ENCODE measurements around the gene RNASEL. TPM values are rescaled to one million over a fixed set of nuclear protein-coding genes. Genes with fewer than 3 reads are reported as not detected.

RNASEL gene
- total and polyA plus RNA-seq, 2 experiments from 2014 or later: 0.37 to 0.94 TPM

- H3K27me3 Mint-ChIP-seq (ENCODE audit: insufficient read depth, low read depth, poor library complexity): no peaks in the 10 kb centered on the region
- Histone ChIP-seq H3K4me3 (no peak overlapping the region), H3K4me1 (ENCODE audit: insufficient read depth) (no peaks in the 10 kb centered on the region)
Measured at GRCh38 chr1:182525342-182525741, 63.7 kb downstream of the RNASEL start.

More at GRCh38 chr1:182525342-182525741, 63.7 kb downstream of the RNASEL start:
- H4K20me1 ChIP-seq (replicated peaks; ENCODE audit: insufficient read depth): no peaks in the 10 kb centered on the region
- no peaks in the 10 kb centered on the region for H3F3A ChIP-seq (replicated peaks; ENCODE audit: low read depth)
- no peaks in the 10 kb centered on the region for H3K27me3 ChIP-seq (ENCODE audit: insufficient read depth)
- H3K79me2 ChIP-seq (replicated peaks; ENCODE audit: insufficient read depth): no peaks in the 10 kb centered on the region
- Mint-ChIP-seq H3K4me3 (no peak overlapping the region), H3K27ac (no peak overlapping the region), H3K36me3 (ENCODE audit: low read depth) (no peaks in the 10 kb centered on the region), H3K9me3 (peaks cover 4% of the 10 kb centered on the region; the same call in 2 of the 3 replicates), H3K4me1 (no peaks in the 10 kb centered on the region)
- TF ChIP-seq EZH2phosphoT487 (IDR thresholded peaks at IDR 0.05; ENCODE audit: unreplicated experiment) (no peak), NANOG (IDR thresholded peaks at IDR 0.05; ENCODE audit: borderline replicate concordance) (no peak), POLR2AphosphoS5 (IDR thresholded peaks at IDR 0.05; ENCODE audit: low read depth) (no peak), ZNF114 (CRISPR knock-in tag; IDR thresholded peaks at IDR 0.05) (no peak), EZH2 (IDR thresholded peaks at IDR 0.05; ENCODE audit: low read depth, unreplicated experiment) (no peak), REST (IDR thresholded peaks at IDR 0.05; ENCODE audit: unreplicated experiment) (no peak), STAT1 (IDR thresholded peaks at IDR 0.05; ENCODE audit: unreplicated experiment) (no peak), CREB1 (CRISPR knock-in tag; IDR thresholded peaks at IDR 0.05; ENCODE audit: low read depth) (no peak), ETS1 (IDR thresholded peaks at IDR 0.05) (no peak), CTCF (conservative IDR thresholded peaks at IDR 0.05; ENCODE audit: low read depth in 2 of 2) (no peak), ZNF331 (CRISPR knock-in tag; IDR thresholded peaks at IDR 0.05; ENCODE audit: low read depth) (no peak), ZNF462 (CRISPR knock-in tag; IDR thresholded peaks at IDR 0.05) (no peak), JUNB (IDR thresholded peaks at IDR 0.05; ENCODE audit: unreplicated experiment) (no peak)
- no peak overlapping the region for H2AFZ ChIP-seq
- no peaks in the 10 kb centered on the region for H3K9me2 ChIP-seq (ENCODE audit: insufficient read depth)
- H3K27ac ChIP-seq (ENCODE audit: low read depth): no peak overlapping the region
- H3K4me2 ChIP-seq: no peak overlapping the region
- no peaks in the 10 kb centered on the region for H3K36me3 ChIP-seq (ENCODE audit: insufficient read depth)
- ATAC-seq (no peak), DNase-seq (ENCODE audit: low spot score) (no peak)

Data from GM23338 (cell line).